Cardiac fibroblast (primary cell): ENCODE measurements around the gene GGNBP2.
A peak's percentile ranks its signal among the peaks of the same experiment; 100 is the strongest.

Experiments
- DNase-seq, 2 donors: peaks; one replicate each; pipeline versions ENCODE4 v3.0.0 to v3.0.0-alpha.2; 2010; ENCODE audit warnings: low read depth in 2 of 2
- H3K4me3 ChIP-seq, 2 donors: replicated peaks in 1 of 2; 1 replicate in 1 of 2; 2 replicates in 1 of 2; pipeline ENCODE4 v1.5.1; 2011; ENCODE audit warnings: low read depth in 2 of 2, low read length in 2 of 2, mild to moderate bottlenecking in 2 of 2, moderate library complexity in 1 of 2
- TF ChIP-seq, protein P1 (sequence below): IDR thresholded peaks from one replicate; pipeline ENCODE4 v1.5.1; 2011; ENCODE audit warnings: low read depth, mild to moderate bottlenecking, low read length, inconsistent platforms

GGNBP2 gene

DNA sequence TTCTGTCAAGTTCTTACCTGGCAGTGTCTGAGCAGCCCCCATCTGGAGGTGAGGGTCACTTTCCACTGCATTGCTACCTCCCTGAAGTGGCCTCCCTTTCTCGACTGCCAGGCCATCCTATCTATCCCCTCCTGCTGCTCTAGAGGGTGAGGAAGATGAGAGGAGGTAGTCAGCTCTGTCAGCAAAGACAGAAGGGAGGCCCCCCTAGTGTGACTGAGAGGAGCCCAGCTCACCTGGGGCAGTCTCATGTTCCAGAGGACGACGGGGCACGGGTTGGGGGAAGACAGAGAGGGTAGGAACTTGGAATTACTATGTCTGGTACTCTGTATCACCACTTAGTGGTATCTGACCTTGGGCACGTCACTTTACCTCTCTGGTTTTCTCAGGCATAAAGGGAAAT is 32.1 kb upstream of the GGNBP2 start:
- no peak for DNase-seq

DNA sequence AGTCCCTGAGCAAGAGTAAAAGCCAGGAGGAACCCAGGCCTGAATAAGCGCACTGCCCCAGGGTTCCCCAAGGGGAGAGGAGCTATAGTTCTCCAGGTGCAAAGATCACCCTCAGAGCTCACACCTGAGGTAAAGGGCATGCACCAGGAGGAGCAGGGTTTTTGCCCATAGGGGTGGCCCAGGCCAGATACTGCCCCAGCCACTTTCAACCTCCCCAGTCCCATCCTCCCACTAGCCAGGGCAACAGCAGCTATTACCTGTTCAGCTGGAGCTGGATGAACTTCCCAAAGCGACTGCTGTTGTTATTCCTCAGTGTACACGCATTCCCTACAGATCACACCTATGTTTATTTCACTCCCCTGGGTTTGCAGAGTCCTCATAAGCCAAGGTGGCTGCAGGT is 29.9 kb upstream of the GGNBP2 start:
- TF ChIP-seq, protein P1, sequence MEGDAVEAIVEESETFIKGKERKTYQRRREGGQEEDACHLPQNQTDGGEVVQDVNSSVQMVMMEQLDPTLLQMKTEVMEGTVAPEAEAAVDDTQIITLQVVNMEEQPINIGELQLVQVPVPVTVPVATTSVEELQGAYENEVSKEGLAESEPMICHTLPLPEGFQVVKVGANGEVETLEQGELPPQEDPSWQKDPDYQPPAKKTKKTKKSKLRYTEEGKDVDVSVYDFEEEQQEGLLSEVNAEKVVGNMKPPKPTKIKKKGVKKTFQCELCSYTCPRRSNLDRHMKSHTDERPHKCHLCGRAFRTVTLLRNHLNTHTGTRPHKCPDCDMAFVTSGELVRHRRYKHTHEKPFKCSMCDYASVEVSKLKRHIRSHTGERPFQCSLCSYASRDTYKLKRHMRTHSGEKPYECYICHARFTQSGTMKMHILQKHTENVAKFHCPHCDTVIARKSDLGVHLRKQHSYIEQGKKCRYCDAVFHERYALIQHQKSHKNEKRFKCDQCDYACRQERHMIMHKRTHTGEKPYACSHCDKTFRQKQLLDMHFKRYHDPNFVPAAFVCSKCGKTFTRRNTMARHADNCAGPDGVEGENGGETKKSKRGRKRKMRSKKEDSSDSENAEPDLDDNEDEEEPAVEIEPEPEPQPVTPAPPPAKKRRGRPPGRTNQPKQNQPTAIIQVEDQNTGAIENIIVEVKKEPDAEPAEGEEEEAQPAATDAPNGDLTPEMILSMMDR, result no peak
- DNase-seq, result no peak
- H3K4me3 ChIP-seq, result no peak overlapping the region

More for the DNA sequence above, 32.1 kb upstream of the GGNBP2 start:
- TF ChIP-seq, protein P1, result no peak
- no peak overlapping the region for H3K4me3 ChIP-seq

GRCh38 chr17:36515837-36516236 is 28.9 kb upstream of the GGNBP2 start:
- no peak for DNase-seq
- no peak overlapping the region for H3K4me3 ChIP-seq
- TF ChIP-seq, protein P1, result no peak

- TF ChIP-seq, protein P1, result no peak
- H3K4me3 ChIP-seq, result no peak overlapping the region
- DNase-seq, result no peak
These were observed 21.6 kb upstream of the GGNBP2 start for GRCh38 chr17:36523113-36523512.

DNA sequence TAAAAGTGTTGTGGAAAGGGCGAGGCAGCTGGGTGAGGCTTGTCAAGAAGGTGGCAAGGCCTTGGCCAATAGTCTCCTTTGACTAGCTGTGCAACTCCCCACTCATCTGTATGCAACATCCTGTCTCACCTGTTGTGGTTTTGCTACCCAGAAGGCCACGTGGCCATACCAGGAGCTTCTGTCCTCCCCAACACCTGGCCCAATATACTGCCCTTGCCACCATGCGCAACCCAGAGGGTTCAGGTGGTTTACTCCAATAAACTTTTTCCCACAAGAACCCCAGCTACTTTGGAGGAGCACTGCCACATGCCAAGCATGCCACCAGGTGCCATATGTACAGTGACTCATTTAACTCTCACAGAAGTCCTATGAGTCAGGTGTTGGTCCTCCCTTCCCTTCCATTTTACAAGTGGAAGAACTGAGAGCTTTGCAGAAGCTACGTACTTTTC is 20.3 kb upstream of the GGNBP2 start:
- TF ChIP-seq, protein P1, result no peak
- H3K4me3 ChIP-seq, result no peak overlapping the region
- DNase-seq, result peak in 1 of 2 donors; percentile 12

DNA sequence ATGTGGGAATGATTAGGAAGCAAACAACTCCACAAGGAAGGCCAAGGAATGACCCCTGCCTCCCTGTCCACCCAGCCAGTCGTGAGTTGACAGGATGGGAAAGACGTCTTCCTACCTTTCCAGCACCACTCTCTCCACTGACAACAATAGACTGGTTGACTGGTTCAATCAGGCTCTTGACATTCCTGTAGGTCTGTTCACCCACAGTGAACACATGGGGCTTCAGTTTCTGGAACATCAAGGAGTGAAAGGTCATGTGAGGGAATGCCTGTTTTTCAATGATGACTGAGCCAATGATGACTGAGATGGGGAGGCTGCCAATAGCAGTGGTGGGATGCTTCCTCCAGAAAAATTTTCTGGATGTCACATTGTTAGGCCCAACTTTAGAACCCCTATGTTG is 19.6 kb upstream of the GGNBP2 start:
- no peak overlapping the region for H3K4me3 ChIP-seq
- DNase-seq, result peak in 1 of 2 donors; percentile 21
- TF ChIP-seq, protein P1, result no peak

- TF ChIP-seq, protein P1, result no peak
These were observed 18.8 kb upstream of the GGNBP2 start for GRCh38 chr17:36525888-36526287.

More at GRCh38 chr17:36525888-36526287, 18.8 kb upstream of the GGNBP2 start:
- no peak overlapping the region for H3K4me3 ChIP-seq
- DNase-seq, result no peak
